ENCODE data around the gene SLX9.
"Not testable (repeated sequence)": the region's sequence is repeated elsewhere in the genome, so short reads cannot be mapped to it uniquely, and the experiment has no call there.

Gene SLX9

GRCh38 chr21:44902268-44903049 is 37.4 kb upstream of the SLX9 start:
- DNase-seq: no peak

- DNase-seq: no peak
Measured at GRCh38 chr21:44903050-44903685, 36.7 kb upstream of the SLX9 start.

GRCh38 chr21:44903689-44904088 is 36.1 kb upstream of the SLX9 start:
- no peak for DNase-seq

GRCh38 chr21:44904141-44904923 is 35.5 kb upstream of the SLX9 start:
- no peak for DNase-seq

GRCh38 chr21:44905016-44905727 is 34.7 kb upstream of the SLX9 start:
- DNase-seq: no peak

- DNase-seq: no peak
Measured at GRCh38 chr21:44905728-44906090, 34.1 kb upstream of the SLX9 start.

GRCh38 chr21:44907225-44907965 is 32.4 kb upstream of the SLX9 start:
- no peak for DNase-seq

GRCh38 chr21:44907966-44908895 is 31.6 kb upstream of the SLX9 start:
- DNase-seq: no peak

- no peak for DNase-seq
Measured at GRCh38 chr21:44908908-44909307, 30.9 kb upstream of the SLX9 start.

GRCh38 chr21:44909719-44910118 is 30.1 kb upstream of the SLX9 start:
- DNase-seq: no peak

- no peak for DNase-seq
Measured at GRCh38 chr21:44910229-44911067, 29.4 kb upstream of the SLX9 start.

GRCh38 chr21:44911068-44911383 is 28.8 kb upstream of the SLX9 start:
- DNase-seq: no peak

GRCh38 chr21:44911384-44912157 is 28.3 kb upstream of the SLX9 start:
- no peak for DNase-seq

GRCh38 chr21:44912158-44912473 is 27.7 kb upstream of the SLX9 start:
- no peak for DNase-seq

- DNase-seq: not testable (repeated sequence)
Measured at GRCh38 chr21:44912506-44913412, 27.1 kb upstream of the SLX9 start.

GRCh38 chr21:44913425-44914175 is 26.2 kb upstream of the SLX9 start:
- no peak for DNase-seq

GRCh38 chr21:44914176-44914874 is 25.5 kb upstream of the SLX9 start:
- no peak for DNase-seq
